Karpas-422 (cell line): ENCODE data around the gene UFC1. TPM values are rescaled to one million over a fixed set of nuclear protein-coding genes. Genes with fewer than 3 reads are reported as not detected.

Source experiments
- DNase-seq: peaks from one replicate; pipeline ENCODE4 v3.0.0-alpha.2; 2015
- H2AFZ ChIP-seq: fragments of 200-600 bp; sonication (generic); 2 replicates; pipeline ENCODE4 v1.6.1; 2014; ENCODE audit warnings: antibody characterized with exemption, low read length, mixed read lengths
- H3K27ac ChIP-seq: fragments of 200-600 bp; sonication (generic); 2 replicates; pipeline ENCODE4 v1.5.1; 2014; ENCODE audit warnings: mild to moderate bottlenecking, low read length, moderate library complexity
- H3K27me3 ChIP-seq: fragments of 200-600 bp; sonication (generic); 2 replicates; pipeline ENCODE4 v1.6.1; 2014; ENCODE audit warnings: low read length, mixed read lengths
- H3K36me3 ChIP-seq: fragments of 200-600 bp; sonication (generic); 2 replicates; pipeline ENCODE4 v1.6.1; 2014; ENCODE audit warnings: low read length, mixed read lengths; ENCODE audit not compliant: insufficient read depth
- H3K4me1 ChIP-seq: fragments of 200-600 bp; sonication (generic); 2 replicates; pipeline ENCODE4 v1.6.1; 2014; ENCODE audit warnings: mild to moderate bottlenecking, low read length, mixed read lengths
- H3K4me2 ChIP-seq: fragments of 200-600 bp; sonication (generic); 2 replicates; pipeline ENCODE4 v1.6.1; 2014; ENCODE audit warnings: low read length, low read depth, mild to moderate bottlenecking; ENCODE audit not compliant: poor library complexity, severe bottlenecking
- H3K4me3 ChIP-seq: fragments of 200-600 bp; sonication (generic); 2 replicates; pipeline ENCODE4 v1.5.1; 2014; ENCODE audit warnings: mild to moderate bottlenecking, antibody characterized with exemption, low read length, mixed read lengths
- H3K79me2 ChIP-seq: fragments of 200-600 bp; sonication (generic); 2 replicates; pipeline ENCODE4 v1.6.1; 2014; ENCODE audit warnings: mild to moderate bottlenecking, low read length, mixed read lengths
- H3K9ac ChIP-seq: fragments of 200-600 bp; sonication (generic); 2 replicates; pipeline ENCODE4 v1.6.0; 2014; ENCODE audit warnings: low read length
- H3K9me2 ChIP-seq: fragments of 200-600 bp; sonication (generic), shearing (Covaris generic); replicated peaks from 2 replicates; pipeline ENCODE4 v1.6.0; 2014; ENCODE audit warnings: mild to moderate bottlenecking, low read length, moderate library complexity; ENCODE audit not compliant: insufficient read depth
- H3K9me3 ChIP-seq: fragments of 300-700, 200-600 bp; sonication (generic); 2 replicates; pipeline ENCODE4 v1.6.1; 2014; ENCODE audit warnings: low read length, mixed read lengths
- H4K20me1 ChIP-seq: fragments of 200-600 bp; sonication (generic); 2 replicates; pipeline ENCODE4 v1.6.1; 2014; ENCODE audit warnings: mild to moderate bottlenecking, antibody characterized with exemption, low read length, low read depth; ENCODE audit not compliant: insufficient read depth
- total RNA-seq: library from RNA; depleted of rRNA; stranded (reverse); fragments of >200 nt; shearing (Covaris generic); gene quantifications from 2 replicates; pipeline ENCODE4 v1.2.3, GENCODE V29; 2014; ENCODE audit warnings: low replicate concordance

UFC1 gene
- total RNA-seq, 1 experiment from 2014 or later = 72.5 TPM

DNA sequence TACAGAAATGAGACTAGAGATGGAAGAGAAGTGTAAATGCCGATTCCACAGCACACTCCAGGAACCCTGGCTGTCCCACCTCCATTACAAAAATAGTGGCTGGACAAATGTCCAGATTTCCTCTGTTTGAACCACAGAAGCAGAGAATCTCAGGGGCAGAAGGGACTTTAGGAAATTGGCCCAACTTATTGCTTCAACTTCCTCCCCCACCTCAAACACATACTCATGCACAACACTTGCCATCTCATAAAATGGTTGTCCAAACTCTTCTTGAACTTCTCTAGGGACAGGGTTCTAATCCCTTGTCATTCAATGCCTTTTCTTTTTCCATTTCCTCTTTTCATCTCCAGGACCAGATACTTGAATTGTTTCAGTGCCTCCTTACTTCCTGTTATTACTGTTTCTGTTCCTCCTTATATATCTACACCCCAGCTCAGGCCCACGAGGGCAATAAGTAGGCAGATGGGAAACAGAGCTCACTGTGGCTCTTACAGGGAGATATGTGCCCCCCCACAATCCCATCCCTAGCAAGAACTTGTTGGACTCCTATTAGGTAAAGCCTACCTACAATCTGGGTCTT, 32.0 kb downstream of the UFC1 start:
- H3K27me3 ChIP-seq = no peaks in the 10 kb centered on the region
- peaks cover 41% of the 10 kb centered on the region for H3K4me1 ChIP-seq
- no peaks in the 10 kb centered on the region for H3K9me3 ChIP-seq
- peak overlapping the region; percentile 58 for H3K4me3 ChIP-seq
- no peaks in the 10 kb centered on the region for H3K79me2 ChIP-seq
- H3K4me2 ChIP-seq = peak overlapping the region; percentile 74
- peak overlapping the region; percentile 58 for H3K9ac ChIP-seq
- no peaks in the 10 kb centered on the region for H4K20me1 ChIP-seq
- H2AFZ ChIP-seq = peak overlapping the region; percentile 42; the same call in 1 of the 2 replicates
- no peaks in the 10 kb centered on the region for H3K36me3 ChIP-seq
- H3K27ac ChIP-seq = peak overlapping the region; percentile 98
- H3K9me2 ChIP-seq = no peaks in the 10 kb centered on the region
- peak; percentile 92 for DNase-seq

DNA sequence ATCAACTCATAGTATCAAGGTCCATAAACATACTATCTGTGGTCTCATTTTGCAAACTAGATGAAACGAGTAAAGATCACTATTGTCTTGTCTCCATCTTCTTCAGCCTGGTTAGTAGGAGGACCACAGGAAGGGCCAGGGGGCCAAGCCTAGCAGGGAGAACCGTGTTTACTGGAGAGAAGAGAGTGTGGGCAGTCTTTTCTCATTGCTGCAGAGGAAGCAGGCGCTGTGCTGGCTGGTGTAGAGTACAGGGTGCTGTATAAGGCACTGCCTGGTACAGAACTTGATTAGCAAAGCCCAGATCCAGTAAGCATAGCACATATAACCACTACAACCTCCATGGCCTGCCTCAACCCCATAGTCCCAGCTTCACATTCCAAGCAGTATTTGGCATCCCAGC, 33.5 kb downstream of the UFC1 start:
- H3K79me2 ChIP-seq = no peaks in the 10 kb centered on the region
- H3K4me3 ChIP-seq = no peak overlapping the region
- H3K27ac ChIP-seq = peak overlapping the region; percentile 98
- H3K4me1 ChIP-seq = peaks cover 43% of the 10 kb centered on the region
- H3K9me3 ChIP-seq = no peaks in the 10 kb centered on the region
- no peaks in the 10 kb centered on the region for H3K27me3 ChIP-seq
- no peak overlapping the region for H3K4me2 ChIP-seq
- H4K20me1 ChIP-seq = no peaks in the 10 kb centered on the region
- H3K36me3 ChIP-seq = no peaks in the 10 kb centered on the region
- no peak overlapping the region for H3K9ac ChIP-seq
- no peak for DNase-seq
- peak overlapping the region; percentile 81 for H2AFZ ChIP-seq
- H3K9me2 ChIP-seq = no peaks in the 10 kb centered on the region

DNA sequence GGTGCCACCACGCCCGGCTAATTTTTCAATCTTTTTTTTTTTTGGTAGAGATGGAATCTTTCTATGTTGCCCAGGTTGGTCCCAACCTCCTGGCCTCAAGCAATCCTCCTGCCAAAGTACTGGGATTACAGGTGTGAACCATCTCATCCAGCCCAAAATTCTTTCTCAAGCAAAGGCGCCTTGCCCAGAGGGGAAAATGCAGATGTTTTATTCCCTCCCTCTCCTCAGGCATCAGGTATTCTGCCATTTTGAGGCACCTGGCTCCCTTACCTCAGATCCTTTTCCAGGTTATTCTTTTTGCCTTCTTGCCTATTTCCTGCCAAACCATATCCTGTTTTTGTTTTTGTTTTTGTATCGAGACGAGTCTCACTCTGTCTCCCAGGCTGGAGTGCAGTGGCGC, 34.6 kb downstream of the UFC1 start:
- no peak overlapping the region for H3K4me2 ChIP-seq
- no peak overlapping the region for H2AFZ ChIP-seq
- H4K20me1 ChIP-seq = no peaks in the 10 kb centered on the region
- no peaks in the 10 kb centered on the region for H3K9me2 ChIP-seq
- H3K4me1 ChIP-seq = peaks cover 47% of the 10 kb centered on the region
- no peaks in the 10 kb centered on the region for H3K79me2 ChIP-seq
- no peak overlapping the region for H3K9ac ChIP-seq
- no peak overlapping the region for H3K27ac ChIP-seq
- H3K9me3 ChIP-seq = no peaks in the 10 kb centered on the region
- no peaks in the 10 kb centered on the region for H3K36me3 ChIP-seq
- H3K27me3 ChIP-seq = no peaks in the 10 kb centered on the region
- no peak overlapping the region for H3K4me3 ChIP-seq
- no peak for DNase-seq

DNA sequence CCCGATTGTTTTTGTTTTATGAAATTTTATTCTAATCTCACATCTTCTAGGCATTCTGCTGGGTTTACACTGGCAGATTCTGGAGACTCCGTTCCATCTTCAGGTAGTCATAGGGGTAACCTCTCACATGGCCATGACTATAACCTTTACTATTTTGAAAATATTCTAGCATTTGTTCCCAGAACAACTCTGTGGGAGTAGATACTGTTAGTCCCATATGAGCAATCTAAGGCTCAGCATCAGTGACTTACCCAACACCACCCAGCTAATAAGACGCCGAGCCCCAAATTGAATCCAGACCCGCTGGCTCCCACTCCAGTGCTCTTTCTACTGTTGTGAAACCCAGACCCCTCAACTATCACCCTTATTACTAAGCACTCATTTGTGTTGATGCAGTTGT, 35.3 kb downstream of the UFC1 start:
- H3K4me1 ChIP-seq = peaks cover 42% of the 10 kb centered on the region
- H3K27ac ChIP-seq = no peak overlapping the region
- no peaks in the 10 kb centered on the region for H3K9me2 ChIP-seq
- no peak for DNase-seq
- no peaks in the 10 kb centered on the region for H3K79me2 ChIP-seq
- no peak overlapping the region for H3K4me3 ChIP-seq
- H2AFZ ChIP-seq = no peak overlapping the region
- no peak overlapping the region for H3K4me2 ChIP-seq
- no peaks in the 10 kb centered on the region for H4K20me1 ChIP-seq
- no peaks in the 10 kb centered on the region for H3K27me3 ChIP-seq
- H3K9me3 ChIP-seq = no peaks in the 10 kb centered on the region
- H3K36me3 ChIP-seq = no peaks in the 10 kb centered on the region
- no peak overlapping the region for H3K9ac ChIP-seq

- H3K4me1 ChIP-seq = peaks cover 34% of the 10 kb centered on the region
- no peak for DNase-seq
- no peak overlapping the region for H2AFZ ChIP-seq
- no peaks in the 10 kb centered on the region for H3K9me2 ChIP-seq
- H3K79me2 ChIP-seq = no peaks in the 10 kb centered on the region
- no peak overlapping the region for H3K4me3 ChIP-seq
- H3K27ac ChIP-seq = no peak overlapping the region
- H3K4me2 ChIP-seq = no peak overlapping the region
- no peaks in the 10 kb centered on the region for H4K20me1 ChIP-seq
- no peaks in the 10 kb centered on the region for H3K36me3 ChIP-seq
- H3K9ac ChIP-seq = no peak overlapping the region
- H3K9me3 ChIP-seq = no peaks in the 10 kb centered on the region
- no peaks in the 10 kb centered on the region for H3K27me3 ChIP-seq
Observed at GRCh38 chr1:161190962-161191521, 37.3 kb downstream of the UFC1 start.

- H2AFZ ChIP-seq = no peak overlapping the region
Observed at GRCh38 chr1:161191971-161192370, 38.2 kb downstream of the UFC1 start.

GRCh38 chr1:161192476-161193465, 39.0 kb downstream of the UFC1 start:
- Histone ChIP-seq H3K4me3 (no peak overlapping the region), H2AFZ (peak overlapping the region; percentile 9; the same call in 1 of the 2 replicates), H3K4me2 (no peak overlapping the region), H3K27me3 (no peaks in the 10 kb centered on the region), H4K20me1 (no peaks in the 10 kb centered on the region), H3K9me3 (no peaks in the 10 kb centered on the region), H3K9me2 (no peaks in the 10 kb centered on the region), H3K36me3 (no peaks in the 10 kb centered on the region), H3K4me1 (peaks cover 18% of the 10 kb centered on the region), H3K9ac (no peak overlapping the region), H3K27ac (no peak overlapping the region), H3K79me2 (no peaks in the 10 kb centered on the region)
- DNase-seq = peak; percentile 92

More at GRCh38 chr1:161191971-161192370, 38.2 kb downstream of the UFC1 start:
- H3K9me2 ChIP-seq = no peaks in the 10 kb centered on the region
- H3K9ac ChIP-seq = no peak overlapping the region
- no peak overlapping the region for H3K4me3 ChIP-seq
- no peak overlapping the region for H3K4me2 ChIP-seq
- no peak for DNase-seq
- no peaks in the 10 kb centered on the region for H3K79me2 ChIP-seq
- no peaks in the 10 kb centered on the region for H3K36me3 ChIP-seq
- no peaks in the 10 kb centered on the region for H3K9me3 ChIP-seq
- H3K27me3 ChIP-seq = no peaks in the 10 kb centered on the region
- peaks cover 24% of the 10 kb centered on the region for H3K4me1 ChIP-seq
- H4K20me1 ChIP-seq = no peaks in the 10 kb centered on the region
- H3K27ac ChIP-seq = no peak overlapping the region

GRCh38 chr1:161193561-161194235, 39.9 kb downstream of the UFC1 start:
- peaks cover 18% of the 10 kb centered on the region for H3K4me1 ChIP-seq
- no peaks in the 10 kb centered on the region for H3K27me3 ChIP-seq
- no peak overlapping the region for H3K4me2 ChIP-seq
- no peak overlapping the region for H3K4me3 ChIP-seq
- no peak for DNase-seq
- H3K9ac ChIP-seq = no peak overlapping the region
- no peak overlapping the region for H3K27ac ChIP-seq
- H2AFZ ChIP-seq = no peak overlapping the region
- H3K36me3 ChIP-seq = no peaks in the 10 kb centered on the region
- no peaks in the 10 kb centered on the region for H3K9me3 ChIP-seq
- H3K9me2 ChIP-seq = no peaks in the 10 kb centered on the region
- no peaks in the 10 kb centered on the region for H4K20me1 ChIP-seq
- H3K79me2 ChIP-seq = no peaks in the 10 kb centered on the region
